Measurements from ENCODE around the gene TNFAIP8. TPM values are rescaled to one million over a fixed set of nuclear protein-coding genes. Genes with fewer than 3 reads are reported as not detected.

TNFAIP8 gene
- total RNA-seq, 1 donor from 2014 or later, result 19.5 TPM

DNA sequence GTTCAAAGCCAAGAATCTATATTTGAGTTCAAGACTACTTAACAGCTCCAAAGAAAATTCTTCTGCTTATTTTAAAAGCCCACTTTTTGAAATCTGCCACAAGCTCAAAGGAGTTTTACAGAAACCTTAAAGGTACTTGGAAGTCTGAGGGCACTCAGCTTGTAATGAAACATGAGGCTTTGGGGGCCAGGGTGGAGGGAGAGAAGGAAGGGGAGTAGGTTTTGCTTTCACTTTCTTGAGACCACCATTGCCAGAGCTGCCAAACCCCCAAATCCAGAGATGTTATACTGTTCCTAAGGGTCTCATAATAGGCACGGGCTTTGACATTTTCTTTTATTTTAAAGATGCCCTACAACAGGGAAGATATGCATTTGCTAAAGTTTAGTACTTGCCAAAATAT, 42.6 kb upstream of the TNFAIP8 start:
- H3K4me1 Mint-ChIP-seq (ENCODE audit: low read depth), result peaks cover 26% of the 10 kb centered on the region
- no peaks in the 10 kb centered on the region for H3K9me3 Mint-ChIP-seq (ENCODE audit: low read depth)
- DNase-seq (ENCODE audit: low spot score), result no peak
- TF ChIP-seq CTCF (IDR thresholded peaks at IDR 0.05), result no peak
- H3K4me3 Mint-ChIP-seq (ENCODE audit: unreplicated experiment), result no peak overlapping the region
- peak overlapping the region; percentile 22 for H3K27ac Mint-ChIP-seq (ENCODE audit: unreplicated experiment)
- no peaks in the 10 kb centered on the region for H3K27me3 Mint-ChIP-seq (ENCODE audit: low read depth)
- no peaks in the 10 kb centered on the region for H3K36me3 Mint-ChIP-seq (ENCODE audit: low read depth)

GRCh38 chr5:119313658-119314605, 41.9 kb upstream of the TNFAIP8 start:
- no peak for TF ChIP-seq CTCF (IDR thresholded peaks at IDR 0.05)
- DNase-seq (ENCODE audit: low spot score), result no peak
- Mint-ChIP-seq H3K27me3 (ENCODE audit: low read depth) (no peaks in the 10 kb centered on the region), H3K36me3 (ENCODE audit: low read depth) (no peaks in the 10 kb centered on the region), H3K4me1 (ENCODE audit: low read depth) (peaks cover 30% of the 10 kb centered on the region), H3K27ac (ENCODE audit: unreplicated experiment) (no peak overlapping the region), H3K9me3 (ENCODE audit: low read depth) (no peaks in the 10 kb centered on the region), H3K4me3 (ENCODE audit: unreplicated experiment) (no peak overlapping the region)

- Mint-ChIP-seq H3K4me3 (ENCODE audit: unreplicated experiment) (no peak overlapping the region), H3K27me3 (ENCODE audit: low read depth) (no peaks in the 10 kb centered on the region), H3K27ac (ENCODE audit: unreplicated experiment) (no peak overlapping the region), H3K4me1 (ENCODE audit: low read depth) (peaks cover 31% of the 10 kb centered on the region), H3K9me3 (ENCODE audit: low read depth) (no peaks in the 10 kb centered on the region), H3K36me3 (ENCODE audit: low read depth) (no peaks in the 10 kb centered on the region)
- TF ChIP-seq CTCF (IDR thresholded peaks at IDR 0.05), result peak; percentile 66
- no peak for DNase-seq (ENCODE audit: low spot score)
Measured at GRCh38 chr5:119315516-119315949, 40.3 kb upstream of the TNFAIP8 start.

- no peak for DNase-seq (ENCODE audit: low spot score)
Measured at GRCh38 chr5:119316086-119316485, 39.7 kb upstream of the TNFAIP8 start.

GRCh38 chr5:119316906-119317305, 38.9 kb upstream of the TNFAIP8 start:
- no peak for TF ChIP-seq CTCF (IDR thresholded peaks at IDR 0.05)
- Mint-ChIP-seq H3K4me3 (ENCODE audit: unreplicated experiment) (no peak overlapping the region), H3K9me3 (ENCODE audit: low read depth) (no peaks in the 10 kb centered on the region), H3K27me3 (ENCODE audit: low read depth) (no peaks in the 10 kb centered on the region), H3K27ac (ENCODE audit: unreplicated experiment) (no peak overlapping the region), H3K36me3 (ENCODE audit: low read depth) (no peaks in the 10 kb centered on the region), H3K4me1 (ENCODE audit: low read depth) (peaks cover 39% of the 10 kb centered on the region)
- no peak for DNase-seq (ENCODE audit: low spot score)

More at GRCh38 chr5:119316086-119316485, 39.7 kb upstream of the TNFAIP8 start:
- no peaks in the 10 kb centered on the region for H3K36me3 Mint-ChIP-seq (ENCODE audit: low read depth)
- no peak overlapping the region for H3K4me3 Mint-ChIP-seq (ENCODE audit: unreplicated experiment)
- H3K27me3 Mint-ChIP-seq (ENCODE audit: low read depth), result no peaks in the 10 kb centered on the region
- H3K27ac Mint-ChIP-seq (ENCODE audit: unreplicated experiment), result no peak overlapping the region
- H3K4me1 Mint-ChIP-seq (ENCODE audit: low read depth), result peaks cover 33% of the 10 kb centered on the region
- TF ChIP-seq CTCF (IDR thresholded peaks at IDR 0.05), result no peak
- no peaks in the 10 kb centered on the region for H3K9me3 Mint-ChIP-seq (ENCODE audit: low read depth)

Measured in chondrocyte (in vitro differentiated cells).